Suprapubic skin (tissue), 3 donors: Measurements from ENCODE around the gene NTRK1.

Source experiments
- EP300 ChIP-seq: sonication (generic); formaldehyde crosslinking; IDR thresholded peaks from one replicate; pipeline ENCODE4 v1.6.1; 2017; ENCODE audit warnings: antibody characterized with exemption
- POLR2A ChIP-seq, 2 donors: fragments of 450-650 bp; IDR thresholded peaks; one replicate each; pipeline ENCODE4 v1.6.1; 2017; ENCODE audit warnings: antibody characterized with exemption in 2 of 2, mild to moderate bottlenecking in 2 of 2, moderate library complexity in 2 of 2
- TF ChIP-seq, protein P1 (sequence below), 2 donors: fragments of 200-600 bp in 1 of 2; fragments of 450-650 bp in 1 of 2; sonication (generic) in 1 of 2; IDR thresholded peaks; one replicate each; pipeline ENCODE4 v1.5.1; 2016 to 2019; ENCODE audit warnings: antibody characterized with exemption in 2 of 2, mild to moderate bottlenecking in 1 of 2, moderate library complexity in 1 of 2

- TF ChIP-seq, protein P1, sequence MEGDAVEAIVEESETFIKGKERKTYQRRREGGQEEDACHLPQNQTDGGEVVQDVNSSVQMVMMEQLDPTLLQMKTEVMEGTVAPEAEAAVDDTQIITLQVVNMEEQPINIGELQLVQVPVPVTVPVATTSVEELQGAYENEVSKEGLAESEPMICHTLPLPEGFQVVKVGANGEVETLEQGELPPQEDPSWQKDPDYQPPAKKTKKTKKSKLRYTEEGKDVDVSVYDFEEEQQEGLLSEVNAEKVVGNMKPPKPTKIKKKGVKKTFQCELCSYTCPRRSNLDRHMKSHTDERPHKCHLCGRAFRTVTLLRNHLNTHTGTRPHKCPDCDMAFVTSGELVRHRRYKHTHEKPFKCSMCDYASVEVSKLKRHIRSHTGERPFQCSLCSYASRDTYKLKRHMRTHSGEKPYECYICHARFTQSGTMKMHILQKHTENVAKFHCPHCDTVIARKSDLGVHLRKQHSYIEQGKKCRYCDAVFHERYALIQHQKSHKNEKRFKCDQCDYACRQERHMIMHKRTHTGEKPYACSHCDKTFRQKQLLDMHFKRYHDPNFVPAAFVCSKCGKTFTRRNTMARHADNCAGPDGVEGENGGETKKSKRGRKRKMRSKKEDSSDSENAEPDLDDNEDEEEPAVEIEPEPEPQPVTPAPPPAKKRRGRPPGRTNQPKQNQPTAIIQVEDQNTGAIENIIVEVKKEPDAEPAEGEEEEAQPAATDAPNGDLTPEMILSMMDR (IDR thresholded peaks at IDR 0.05) = no peak
- TF ChIP-seq POLR2A (IDR thresholded peaks at IDR 0.05) (no peak), EP300 (no peak)
These were observed 45.3 kb upstream of the NTRK1 start for GRCh38 chr1:156815307-156815826.
